Natural killer cell (primary cell): ENCODE measurements around the gene CEACAM3. TPM values are rescaled to one million over a fixed set of nuclear protein-coding genes. Genes with fewer than 3 reads are reported as not detected.
"Not testable (repeated sequence)": the region's sequence is repeated elsewhere in the genome, so short reads cannot be mapped to it uniquely, and the experiment has no call there.

Experiments
- ATAC-seq, 3 donors: fragments of 150-1000 bp in 2 of 3; fragments of 200-7000 bp in 1 of 3; cut with Tn5 transposase; 1 replicate in 1 of 3; 2 replicates in 2 of 3; pipeline ENCODE4 v1.10.0; 2021; ENCODE audit warnings: mild to moderate bottlenecking in 2 of 3, moderate library complexity in 2 of 3
- DNase-seq, 2 donors: peaks; one replicate each; pipeline versions ENCODE4 v3.0.0 to v3.0.0-alpha.2; 2013 to 2021; ENCODE audit warnings: mixed read lengths in 1 of 2
- H3K27ac ChIP-seq: one replicate; pipeline ENCODE4 v1.5.1; 2013; ENCODE audit warnings: mild to moderate bottlenecking, low read length
- H3K27me3 ChIP-seq: one replicate; pipeline ENCODE4 v1.6.1; 2013; ENCODE audit warnings: low read length; ENCODE audit not compliant: control insufficient read depth, insufficient read depth
- H3K36me3 ChIP-seq: one replicate; pipeline ENCODE4 v1.6.1; 2013; ENCODE audit warnings: low read length; ENCODE audit not compliant: control insufficient read depth, insufficient read depth
- H3K4me1 ChIP-seq: one replicate; pipeline ENCODE4 v1.6.1; 2013; ENCODE audit warnings: low read length; ENCODE audit not compliant: control insufficient read depth, insufficient read depth
- H3K4me3 ChIP-seq: one replicate; pipeline ENCODE4 v1.5.1; 2013; ENCODE audit warnings: low read length
- H3K9me3 ChIP-seq: one replicate; pipeline ENCODE4 v1.6.1; 2013; ENCODE audit warnings: low read length; ENCODE audit not compliant: control insufficient read depth, insufficient read depth
- H3K27ac Mint-ChIP-seq, 2 donors: one replicate each; pipeline ENCODE4 v1.8.0; 2022; ENCODE audit warnings: mild to moderate bottlenecking in 2 of 2, mixed read lengths in 2 of 2, moderate library complexity in 1 of 2
- H3K27me3 Mint-ChIP-seq, 2 donors: one replicate each; pipeline ENCODE4 v1.8.0; 2022; ENCODE audit warnings: low read depth in 2 of 2, mixed read lengths in 2 of 2
- H3K36me3 Mint-ChIP-seq: one replicate; pipeline ENCODE4 v1.8.0; 2022; ENCODE audit warnings: mixed read lengths
- H3K4me1 Mint-ChIP-seq, 2 donors: one replicate each; pipeline ENCODE4 v1.8.0; 2022; ENCODE audit warnings: mixed read lengths in 2 of 2
- H3K4me3 Mint-ChIP-seq: one replicate; pipeline ENCODE4 v1.8.0; 2022; ENCODE audit warnings: mild to moderate bottlenecking, moderate library complexity, mixed read lengths
- H3K9me3 Mint-ChIP-seq, 2 donors: one replicate each; pipeline ENCODE4 v1.8.0; 2022; ENCODE audit warnings: mixed read lengths in 2 of 2
- WGBS: methylation state at CpG from one replicate; pipeline ENCODE4 v1.1.7; 2013; ENCODE audit warnings: missing lambda C conversion rate; ENCODE audit not compliant: insufficient coverage; 5-methylcytosine and 5-hydroxymethylcytosine counted together
- intact Hi-C: fragments of 100-400 bp; cut with micrococcal nuclease; formaldehyde crosslinking; loops from one replicate; pipeline ENCODE4 v1.14.2; 2022
- total RNA-seq, 4 donors: library from RNA; stranded (reverse); fragments of 120-200 nt in 1 of 4; gene quantifications; one replicate each; pipeline versions ENCODE4 v1.2.3 to v1.2.4, GENCODE V29; 2013 to 2022
- TF ChIP-seq, protein P1 (sequence below): fragments of 200-600 bp; IDR thresholded peaks from one replicate; pipeline ENCODE4 v1.8.0; 2022; ENCODE audit warnings: antibody characterized with exemption

The CEACAM3 gene
- total RNA-seq = 1 to 10 TPM in 2 of 3 donors, not detected in 1; 1.3 to 1.7 TPM
- total RNA-seq (2013) = 0.14 TPM

DNA sequence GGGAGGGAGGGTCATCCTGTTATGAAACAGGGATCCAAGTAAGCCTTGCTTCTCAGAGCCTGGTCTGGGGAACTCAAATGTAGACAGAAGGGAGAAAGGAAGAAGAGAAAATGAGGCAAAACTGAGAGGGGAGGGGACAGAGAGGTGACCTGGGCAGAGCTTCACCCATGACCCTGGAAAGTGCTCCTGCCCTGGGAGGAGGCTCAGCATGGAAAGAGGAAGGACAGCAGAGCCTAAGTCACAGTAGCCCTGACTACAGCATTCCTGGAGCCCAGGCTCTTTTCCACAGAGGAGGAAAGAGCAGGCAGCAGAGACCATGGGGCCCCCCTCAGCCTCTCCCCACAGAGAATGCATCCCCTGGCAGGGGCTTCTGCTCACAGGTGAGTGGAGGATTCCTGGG lies at the start of gene CEACAM3:
Gene CEACAM3 (plus strand): TSS at position 226 of the 400 bp plus-strand sequence. CDS start 91 bp downstream, at position 317.
- Mint-ChIP-seq H3K9me3 (no peaks in the 10 kb centered on the region), H3K36me3 (no peaks in the 10 kb centered on the region), H3K27ac (peak within 1 kb of the TSS in 1 of 2 donors; percentile 27), H3K4me1 (peaks cover 0 to 9% of the 10 kb centered on the region in 2 donors), H3K4me3 (no peak within 1 kb of the TSS), H3K27me3 (peaks cover 22 to 25% of the 10 kb centered on the region in 2 donors)
- no peak within 1 kb of the TSS for H3K27ac ChIP-seq
- H3K4me3 ChIP-seq = no peak within 1 kb of the TSS
- intact Hi-C loops = no loop called here
- H3K9me3 ChIP-seq = no peaks in the 10 kb centered on the region
- no peaks in the 10 kb centered on the region for H3K36me3 ChIP-seq
- TF ChIP-seq, protein P1, sequence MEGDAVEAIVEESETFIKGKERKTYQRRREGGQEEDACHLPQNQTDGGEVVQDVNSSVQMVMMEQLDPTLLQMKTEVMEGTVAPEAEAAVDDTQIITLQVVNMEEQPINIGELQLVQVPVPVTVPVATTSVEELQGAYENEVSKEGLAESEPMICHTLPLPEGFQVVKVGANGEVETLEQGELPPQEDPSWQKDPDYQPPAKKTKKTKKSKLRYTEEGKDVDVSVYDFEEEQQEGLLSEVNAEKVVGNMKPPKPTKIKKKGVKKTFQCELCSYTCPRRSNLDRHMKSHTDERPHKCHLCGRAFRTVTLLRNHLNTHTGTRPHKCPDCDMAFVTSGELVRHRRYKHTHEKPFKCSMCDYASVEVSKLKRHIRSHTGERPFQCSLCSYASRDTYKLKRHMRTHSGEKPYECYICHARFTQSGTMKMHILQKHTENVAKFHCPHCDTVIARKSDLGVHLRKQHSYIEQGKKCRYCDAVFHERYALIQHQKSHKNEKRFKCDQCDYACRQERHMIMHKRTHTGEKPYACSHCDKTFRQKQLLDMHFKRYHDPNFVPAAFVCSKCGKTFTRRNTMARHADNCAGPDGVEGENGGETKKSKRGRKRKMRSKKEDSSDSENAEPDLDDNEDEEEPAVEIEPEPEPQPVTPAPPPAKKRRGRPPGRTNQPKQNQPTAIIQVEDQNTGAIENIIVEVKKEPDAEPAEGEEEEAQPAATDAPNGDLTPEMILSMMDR = no peak
- peaks cover 14% of the 10 kb centered on the region for H3K4me1 ChIP-seq
- no peak for ATAC-seq
- H3K27me3 ChIP-seq = peaks cover 2% of the 10 kb centered on the region
- no peak for DNase-seq

DNA sequence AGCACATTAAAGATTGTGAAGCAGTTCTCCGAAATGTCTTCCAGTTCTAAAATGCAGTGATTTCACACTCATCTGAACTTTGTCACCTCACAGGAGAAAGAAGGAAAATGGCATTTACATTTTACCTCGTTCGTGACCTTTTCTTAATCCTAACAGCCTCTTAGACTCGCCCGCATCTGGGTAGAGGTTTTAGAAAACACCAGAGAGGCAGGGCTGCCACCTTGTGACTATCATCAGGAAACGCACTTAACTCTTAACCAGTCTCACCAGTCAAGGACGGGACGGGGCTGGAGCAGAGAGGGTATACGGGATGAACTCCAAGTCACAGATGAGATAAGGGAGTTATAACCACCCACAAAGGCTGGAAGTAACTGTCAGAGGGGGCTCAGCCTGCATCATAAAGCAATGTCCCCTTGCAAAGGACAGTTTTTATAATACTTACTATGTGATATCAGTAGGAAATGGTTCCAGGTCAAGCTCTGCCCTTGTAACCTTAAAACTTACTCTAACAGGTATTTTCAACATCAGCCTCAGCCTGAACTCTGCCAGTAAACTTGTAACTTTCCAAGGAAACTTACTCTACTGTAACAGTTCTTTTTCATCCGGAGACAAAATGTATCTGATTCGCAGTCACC lies 49.7 kb upstream of the CEACAM3 start:
- H3K36me3 Mint-ChIP-seq = no peaks in the 10 kb centered on the region
- peaks cover 29 to 56% of the 10 kb centered on the region in 2 donors for H3K27me3 Mint-ChIP-seq
- DNase-seq (peak in 1 of 2 donors; percentile 69), ATAC-seq (peak; percentile 66 to 84 (median 70))
- H3K36me3 ChIP-seq = no peaks in the 10 kb centered on the region
- no peak overlapping the region for H3K27ac ChIP-seq
- H3K4me1 Mint-ChIP-seq = peaks cover 0 to 6% of the 10 kb centered on the region in 2 donors
- H3K27me3 ChIP-seq = no peaks in the 10 kb centered on the region
- WGBS = 19% methylated on average over 11 of the region's 11 CpGs
- no peak overlapping the region for H3K4me3 ChIP-seq
- no peaks in the 10 kb centered on the region for H3K9me3 ChIP-seq
- H3K4me3 Mint-ChIP-seq = no peak overlapping the region
- no peak overlapping the region for H3K27ac Mint-ChIP-seq
- TF ChIP-seq, protein P1 = peak; percentile 26
- intact Hi-C loops = loop anchor here (2.0 kb wide), 1 partner anchor 104 kb away; no protein-coding TSS in a partner anchor
- no peaks in the 10 kb centered on the region for H3K9me3 Mint-ChIP-seq
- H3K4me1 ChIP-seq = no peaks in the 10 kb centered on the region

DNA sequence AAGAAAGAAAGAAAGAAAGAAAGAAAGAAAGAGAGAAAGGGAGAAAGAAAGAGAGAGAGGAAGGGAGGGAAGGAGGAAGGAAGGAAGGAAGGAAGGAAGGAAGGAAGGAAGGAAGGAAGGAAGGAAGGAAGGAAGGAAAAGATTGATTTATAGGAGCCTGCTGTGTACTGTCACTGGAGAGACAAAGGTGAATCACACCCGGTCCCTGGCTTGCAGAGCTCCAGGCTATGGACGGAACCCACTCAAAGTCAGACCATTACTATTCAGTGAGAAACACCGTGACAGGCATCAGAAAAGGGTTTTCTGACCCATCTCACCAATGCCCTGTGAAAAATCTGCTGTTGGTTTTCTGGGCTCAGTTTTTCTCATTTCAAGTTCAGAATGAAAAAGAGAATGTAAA lies 48.4 kb upstream of the CEACAM3 start:
- H3K27me3 Mint-ChIP-seq = peaks cover 37 to 65% of the 10 kb centered on the region in 2 donors
- WGBS = 76% methylated on average over 3 of the region's 3 CpGs

DNA sequence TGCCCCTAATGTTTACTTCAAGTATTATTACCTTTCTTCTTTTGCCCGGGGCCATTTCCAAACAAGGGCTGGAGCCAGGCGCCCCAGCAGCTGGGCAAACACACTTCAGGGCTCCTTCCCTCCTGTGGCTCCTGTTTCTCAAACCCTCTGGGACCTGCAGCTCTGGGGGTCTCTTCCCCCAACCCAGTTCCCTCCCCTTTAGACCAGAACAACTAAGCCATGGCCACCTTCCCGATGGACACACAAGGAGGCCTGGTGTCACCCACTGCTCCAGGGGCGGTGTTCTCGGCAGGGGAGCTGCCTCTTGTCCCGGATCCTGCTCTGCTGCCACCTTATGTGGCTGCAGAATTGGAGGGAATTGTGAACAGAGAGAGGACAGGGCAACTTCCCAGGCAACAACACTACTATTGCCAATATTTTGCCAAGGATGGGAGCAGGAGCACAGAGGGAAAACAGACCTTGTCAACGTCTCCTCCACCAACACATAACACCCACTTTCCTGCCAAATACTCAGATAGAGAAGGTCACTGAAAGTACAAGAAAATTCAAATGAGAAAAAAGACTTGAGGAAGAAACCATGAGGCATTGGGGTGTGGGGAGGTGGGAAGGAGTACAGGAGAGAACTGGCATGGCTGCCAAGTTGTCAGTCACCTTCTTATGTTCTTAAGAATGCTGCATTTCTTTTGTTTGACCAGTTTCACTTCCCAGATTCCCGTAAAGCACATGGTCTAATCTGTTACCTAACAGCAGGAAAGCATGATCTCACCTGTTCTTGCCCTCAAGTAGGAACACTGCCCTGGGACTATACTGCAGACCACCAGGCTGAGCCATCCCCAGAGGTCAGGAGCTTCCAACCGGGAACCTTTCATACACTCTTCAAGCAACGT lies 45.9 kb upstream of the CEACAM3 start:
- WGBS = 79% methylated on average over 4 of the region's 10 CpGs
- H3K27ac ChIP-seq, H3K9me3 ChIP-seq, intact Hi-C loops, DNase-seq, ATAC-seq, H3K36me3 ChIP-seq, H3K36me3 Mint-ChIP-seq, H3K9me3 Mint-ChIP-seq, H3K4me3 ChIP-seq, H3K4me3 Mint-ChIP-seq, H3K27me3 ChIP-seq, H3K4me1 ChIP-seq, H3K27ac Mint-ChIP-seq: not testable (repeated sequence)
- H3K4me1 Mint-ChIP-seq = peaks cover 7 to 12% of the 10 kb centered on the region in 2 donors
- H3K27me3 Mint-ChIP-seq = peaks cover 36 to 65% of the 10 kb centered on the region in 2 donors

More for the DNA sequence above, 48.4 kb upstream of the CEACAM3 start:
- intact Hi-C loops = no loop called here
- Mint-ChIP-seq H3K4me3 (no peak overlapping the region), H3K9me3 (no peaks in the 10 kb centered on the region), H3K27ac (no peak overlapping the region), H3K36me3 (no peaks in the 10 kb centered on the region), H3K4me1 (peaks cover 0 to 6% of the 10 kb centered on the region in 2 donors)
- Histone ChIP-seq H3K27me3 (peaks cover 1% of the 10 kb centered on the region), H3K4me3 (no peak overlapping the region), H3K4me1 (no peaks in the 10 kb centered on the region), H3K9me3 (no peaks in the 10 kb centered on the region), H3K36me3 (no peaks in the 10 kb centered on the region), H3K27ac (no peak overlapping the region)
- ATAC-seq (no peak), DNase-seq (no peak)
- TF ChIP-seq, protein P1 = no peak
